ENCODE measurements around the gene LAMA2. TPM values are rescaled to one million over a fixed set of nuclear protein-coding genes. Genes with fewer than 3 reads are reported as not detected.

LAMA2 gene
- total RNA-seq, 1 donor from 2014 or later: 1.9 TPM

DNA sequence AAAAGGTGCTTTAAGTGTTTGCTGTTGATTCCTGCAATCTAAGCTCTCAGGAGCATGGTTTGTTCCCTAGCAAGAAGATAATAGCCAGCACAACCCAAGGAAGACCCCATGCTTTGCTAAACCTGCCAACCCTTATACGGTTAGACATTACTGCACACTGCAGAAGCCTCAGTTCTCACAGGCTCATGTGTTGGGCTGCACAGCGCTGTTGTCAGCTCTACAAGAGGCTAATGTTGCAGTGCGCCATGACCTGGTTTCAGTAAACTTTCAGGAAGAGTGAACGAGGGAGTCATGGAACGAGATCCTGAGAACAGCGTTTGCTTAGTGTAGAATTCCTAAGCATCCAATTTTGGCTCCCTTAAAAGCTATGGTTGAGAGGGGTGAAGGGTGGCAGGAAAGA, 608.5 kb downstream of the LAMA2 start:
- Mint-ChIP-seq H3K36me3 (ENCODE audit: low read depth) (no peaks in the 10 kb centered on the region), H3K27me3 (ENCODE audit: low read depth) (no peaks in the 10 kb centered on the region), H3K4me1 (ENCODE audit: low read depth) (peaks cover 51% of the 10 kb centered on the region), H3K9me3 (ENCODE audit: low read depth) (no peaks in the 10 kb centered on the region), H3K27ac (ENCODE audit: unreplicated experiment) (peak overlapping the region; percentile 99), H3K4me3 (ENCODE audit: unreplicated experiment) (peak overlapping the region; percentile 69)
- DNase-seq (ENCODE audit: low spot score): no peak
- TF ChIP-seq, protein P1, sequence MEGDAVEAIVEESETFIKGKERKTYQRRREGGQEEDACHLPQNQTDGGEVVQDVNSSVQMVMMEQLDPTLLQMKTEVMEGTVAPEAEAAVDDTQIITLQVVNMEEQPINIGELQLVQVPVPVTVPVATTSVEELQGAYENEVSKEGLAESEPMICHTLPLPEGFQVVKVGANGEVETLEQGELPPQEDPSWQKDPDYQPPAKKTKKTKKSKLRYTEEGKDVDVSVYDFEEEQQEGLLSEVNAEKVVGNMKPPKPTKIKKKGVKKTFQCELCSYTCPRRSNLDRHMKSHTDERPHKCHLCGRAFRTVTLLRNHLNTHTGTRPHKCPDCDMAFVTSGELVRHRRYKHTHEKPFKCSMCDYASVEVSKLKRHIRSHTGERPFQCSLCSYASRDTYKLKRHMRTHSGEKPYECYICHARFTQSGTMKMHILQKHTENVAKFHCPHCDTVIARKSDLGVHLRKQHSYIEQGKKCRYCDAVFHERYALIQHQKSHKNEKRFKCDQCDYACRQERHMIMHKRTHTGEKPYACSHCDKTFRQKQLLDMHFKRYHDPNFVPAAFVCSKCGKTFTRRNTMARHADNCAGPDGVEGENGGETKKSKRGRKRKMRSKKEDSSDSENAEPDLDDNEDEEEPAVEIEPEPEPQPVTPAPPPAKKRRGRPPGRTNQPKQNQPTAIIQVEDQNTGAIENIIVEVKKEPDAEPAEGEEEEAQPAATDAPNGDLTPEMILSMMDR (IDR thresholded peaks at IDR 0.05): no peak

DNA sequence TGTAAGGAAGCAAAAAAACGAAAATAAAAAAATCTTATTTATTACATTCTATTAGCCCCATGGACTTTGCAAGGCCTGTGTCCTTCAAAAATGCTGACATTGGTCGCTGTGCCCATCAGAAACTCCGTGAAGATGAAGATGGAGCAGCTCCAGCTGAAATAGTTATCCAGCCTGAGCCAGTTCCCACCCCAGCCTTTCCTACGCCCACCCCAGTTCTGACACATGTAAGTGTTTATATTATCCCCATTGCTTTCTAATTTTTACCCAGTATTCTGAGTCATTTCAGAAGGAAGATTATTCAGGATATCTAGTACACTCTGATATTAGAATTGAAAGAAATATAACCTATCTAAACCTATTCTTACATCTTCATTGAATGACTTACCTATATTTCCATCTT, 609.3 kb downstream of the LAMA2 start:
- no peaks in the 10 kb centered on the region for H3K27me3 Mint-ChIP-seq (ENCODE audit: low read depth)
- DNase-seq (ENCODE audit: low spot score): no peak
- H3K9me3 Mint-ChIP-seq (ENCODE audit: low read depth): no peaks in the 10 kb centered on the region
- H3K4me1 Mint-ChIP-seq (ENCODE audit: low read depth): peaks cover 51% of the 10 kb centered on the region
- no peak overlapping the region for H3K4me3 Mint-ChIP-seq (ENCODE audit: unreplicated experiment)
- TF ChIP-seq, protein P1 (IDR thresholded peaks at IDR 0.05): no peak
- peak overlapping the region; percentile 39 for H3K27ac Mint-ChIP-seq (ENCODE audit: unreplicated experiment)
- H3K36me3 Mint-ChIP-seq (ENCODE audit: low read depth): no peaks in the 10 kb centered on the region

DNA sequence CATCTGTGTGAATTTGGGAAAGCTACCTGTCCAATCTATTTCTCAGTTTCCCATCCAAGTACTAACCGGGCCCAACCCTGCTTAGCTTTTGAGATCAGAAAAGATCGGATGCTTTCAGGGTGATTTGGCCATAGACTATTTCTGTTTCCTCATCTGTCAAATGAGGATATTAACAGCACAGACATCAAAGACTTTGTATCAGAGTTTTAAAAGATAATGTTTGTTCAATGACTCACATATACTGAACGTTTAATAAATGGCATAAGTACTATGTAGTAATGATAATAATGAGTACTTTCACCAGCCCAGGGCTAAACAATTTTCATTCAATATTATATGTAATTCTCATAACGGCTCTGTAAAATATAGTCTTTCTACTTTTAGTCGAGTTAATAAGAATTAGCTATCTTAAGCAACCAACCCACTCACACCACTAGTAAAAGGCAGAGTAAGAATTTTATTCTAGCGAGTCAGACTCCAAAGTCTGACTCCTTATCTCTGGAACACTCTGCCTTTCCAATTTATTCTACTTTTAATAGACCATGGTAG, 610.5 kb downstream of the LAMA2 start:
- no peaks in the 10 kb centered on the region for H3K36me3 Mint-ChIP-seq (ENCODE audit: low read depth)
- H3K4me3 Mint-ChIP-seq (ENCODE audit: unreplicated experiment): no peak overlapping the region
- H3K27me3 Mint-ChIP-seq (ENCODE audit: low read depth): no peaks in the 10 kb centered on the region
- DNase-seq (ENCODE audit: low spot score): no peak
- H3K9me3 Mint-ChIP-seq (ENCODE audit: low read depth): no peaks in the 10 kb centered on the region
- H3K27ac Mint-ChIP-seq (ENCODE audit: unreplicated experiment): peak overlapping the region; percentile 25
- H3K4me1 Mint-ChIP-seq (ENCODE audit: low read depth): peaks cover 51% of the 10 kb centered on the region
- TF ChIP-seq, protein P1 (IDR thresholded peaks at IDR 0.05): no peak

DNA sequence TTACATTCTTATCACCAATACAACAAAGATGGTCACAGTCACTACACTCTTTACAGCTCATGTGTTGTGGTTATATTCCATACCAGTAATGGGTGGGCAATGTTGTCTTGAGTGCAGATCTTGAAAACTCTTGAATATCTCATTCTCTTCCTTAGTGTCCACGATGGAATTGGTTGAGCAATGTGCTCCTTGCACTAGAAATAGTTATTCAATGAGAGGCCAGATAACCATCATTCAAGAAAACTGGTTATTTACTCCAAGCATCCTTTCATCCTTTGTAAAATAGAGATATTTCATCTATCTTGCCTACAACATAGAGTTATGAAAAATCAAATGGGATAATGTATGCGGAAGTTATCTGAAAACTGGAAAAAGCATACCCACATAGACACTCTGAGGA, 611.2 kb downstream of the LAMA2 start:
- Mint-ChIP-seq H3K36me3 (ENCODE audit: low read depth) (no peaks in the 10 kb centered on the region), H3K4me3 (ENCODE audit: unreplicated experiment) (no peak overlapping the region), H3K27me3 (ENCODE audit: low read depth) (no peaks in the 10 kb centered on the region), H3K9me3 (ENCODE audit: low read depth) (no peaks in the 10 kb centered on the region), H3K4me1 (ENCODE audit: low read depth) (peaks cover 55% of the 10 kb centered on the region), H3K27ac (ENCODE audit: unreplicated experiment) (no peak overlapping the region)
- no peak for DNase-seq (ENCODE audit: low spot score)
- TF ChIP-seq, protein P1 (IDR thresholded peaks at IDR 0.05): no peak

DNA sequence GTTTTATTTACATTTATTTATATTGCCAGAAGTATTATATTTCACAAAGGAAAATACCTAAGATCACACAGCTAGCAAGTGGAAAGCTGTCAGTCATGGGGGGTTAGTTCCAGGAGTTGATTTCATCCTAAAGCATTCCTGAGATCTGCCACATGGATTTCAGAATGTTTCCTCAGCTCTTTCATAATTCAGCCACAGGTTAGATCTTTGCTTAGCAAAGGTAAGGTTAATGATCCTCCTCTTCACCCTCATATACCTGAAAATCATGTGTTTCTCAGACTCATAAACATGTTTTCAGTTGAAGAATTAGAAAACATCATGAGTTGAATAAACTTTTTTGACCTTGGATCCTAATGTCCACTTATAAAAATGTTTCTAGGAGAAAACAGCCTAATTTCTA, 611.6 kb downstream of the LAMA2 start:
- H3K4me1 Mint-ChIP-seq (ENCODE audit: low read depth): peaks cover 55% of the 10 kb centered on the region
- no peak overlapping the region for H3K27ac Mint-ChIP-seq (ENCODE audit: unreplicated experiment)
- H3K9me3 Mint-ChIP-seq (ENCODE audit: low read depth): no peaks in the 10 kb centered on the region
- H3K27me3 Mint-ChIP-seq (ENCODE audit: low read depth): no peaks in the 10 kb centered on the region
- TF ChIP-seq, protein P1 (IDR thresholded peaks at IDR 0.05): no peak
- no peak for DNase-seq (ENCODE audit: low spot score)
- no peak overlapping the region for H3K4me3 Mint-ChIP-seq (ENCODE audit: unreplicated experiment)
- no peaks in the 10 kb centered on the region for H3K36me3 Mint-ChIP-seq (ENCODE audit: low read depth)

Measured in chondrocyte (in vitro differentiated cells).